ENCODE data around the gene PRKCA. TPM values are rescaled to one million over a fixed set of nuclear protein-coding genes. Genes with fewer than 3 reads are reported as not detected.

Gene PRKCA
- total RNA-seq, 1 experiment from 2014 or later = 29.6 TPM

GRCh38 chr17:66684261-66684660 lies 381.8 kb downstream of the PRKCA start:
- no peak overlapping the region for H3K4me3 ChIP-seq (ENCODE audit: low read depth, low read length)
- no peaks in the 10 kb centered on the region for H3K9me3 ChIP-seq
- H3K4me1 ChIP-seq = peaks cover 17% of the 10 kb centered on the region
- no peak overlapping the region for H3K27ac Mint-ChIP-seq (ENCODE audit: unreplicated experiment)
- H3K36me3 ChIP-seq (ENCODE audit: control insufficient read depth, insufficient read depth, low read length) = peaks cover 2% of the 10 kb centered on the region
- DNase-seq = no peak
- no peak for TF ChIP-seq CTCF (IDR thresholded peaks at IDR 0.05; ENCODE audit: insufficient read depth in 1 of 2, low read depth in 1 of 2, low read length in 1 of 2, severe bottlenecking in 1 of 2, unreplicated experiment in 1 of 2)
- CTCF ChIA-PET = no interaction called here
- intact Hi-C loops (cut with micrococcal nuclease; ENCODE audit: unreplicated experiment) = no loop called here
- H3K4me3 Mint-ChIP-seq (ENCODE audit: unreplicated experiment) = no peak overlapping the region
- H3K4me1 Mint-ChIP-seq (ENCODE audit: low read depth, unreplicated experiment) = peaks cover 7% of the 10 kb centered on the region
- no peaks in the 10 kb centered on the region for H3K27me3 Mint-ChIP-seq (ENCODE audit: insufficient read depth, unreplicated experiment)
- peaks cover 5% of the 10 kb centered on the region for H3K36me3 Mint-ChIP-seq (ENCODE audit: insufficient read depth, unreplicated experiment)
- H3K9me3 Mint-ChIP-seq (ENCODE audit: unreplicated experiment) = no peaks in the 10 kb centered on the region
- POLR2A ChIA-PET = no interaction called here
- no TSS peak for BruUV-seq (replicated peaks)
- H3K27me3 ChIP-seq (replicated peaks; ENCODE audit: control insufficient read depth, insufficient read depth, low read length) = no peaks in the 10 kb centered on the region

- BruUV-seq (replicated peaks) = no TSS peak
- peaks cover 2% of the 10 kb centered on the region for H3K36me3 ChIP-seq (ENCODE audit: control insufficient read depth, insufficient read depth, low read length)
- H3K4me1 ChIP-seq = peaks cover 17% of the 10 kb centered on the region
- H3K36me3 Mint-ChIP-seq (ENCODE audit: insufficient read depth, unreplicated experiment) = peaks cover under 1% of the 10 kb centered on the region
- intact Hi-C loops (cut with micrococcal nuclease; ENCODE audit: unreplicated experiment) = no loop called here
- H3K9me3 ChIP-seq = no peaks in the 10 kb centered on the region
- POLR2A ChIA-PET = no interaction called here
- no peaks in the 10 kb centered on the region for H3K27me3 ChIP-seq (replicated peaks; ENCODE audit: control insufficient read depth, insufficient read depth, low read length)
- TF ChIP-seq CTCF (IDR thresholded peaks at IDR 0.05; ENCODE audit: insufficient read depth in 1 of 2, low read depth in 1 of 2, low read length in 1 of 2, severe bottlenecking in 1 of 2, unreplicated experiment in 1 of 2) = no peak
- no peak overlapping the region for H3K27ac Mint-ChIP-seq (ENCODE audit: unreplicated experiment)
- H3K4me3 ChIP-seq (ENCODE audit: low read depth, low read length) = no peak overlapping the region
- H3K9me3 Mint-ChIP-seq (ENCODE audit: unreplicated experiment) = no peaks in the 10 kb centered on the region
- CTCF ChIA-PET = no interaction called here
- no peak overlapping the region for H3K4me3 Mint-ChIP-seq (ENCODE audit: unreplicated experiment)
- no peak for DNase-seq
- H3K27me3 Mint-ChIP-seq (ENCODE audit: insufficient read depth, unreplicated experiment) = no peaks in the 10 kb centered on the region
- H3K4me1 Mint-ChIP-seq (ENCODE audit: low read depth, unreplicated experiment) = peaks cover 12% of the 10 kb centered on the region
Observed at GRCh38 chr17:66684731-66685130, 382.3 kb downstream of the PRKCA start.

- no peak overlapping the region for H3K4me3 Mint-ChIP-seq (ENCODE audit: unreplicated experiment)
- no TSS peak for BruUV-seq (replicated peaks)
- no peaks in the 10 kb centered on the region for H3K27me3 Mint-ChIP-seq (ENCODE audit: insufficient read depth, unreplicated experiment)
- H3K27ac Mint-ChIP-seq (ENCODE audit: unreplicated experiment) = no peak overlapping the region
- ChIA-PET CTCF (no interaction called here), POLR2A (no interaction called here)
- no peaks in the 10 kb centered on the region for H3K9me3 Mint-ChIP-seq (ENCODE audit: unreplicated experiment)
- DNase-seq = no peak
- no peaks in the 10 kb centered on the region for H3K36me3 Mint-ChIP-seq (ENCODE audit: insufficient read depth, unreplicated experiment)
- no peak for TF ChIP-seq CTCF (IDR thresholded peaks at IDR 0.05; ENCODE audit: insufficient read depth in 1 of 2, low read depth in 1 of 2, low read length in 1 of 2, severe bottlenecking in 1 of 2, unreplicated experiment in 1 of 2)
- peaks cover 17% of the 10 kb centered on the region for H3K4me1 ChIP-seq
- H3K27me3 ChIP-seq (replicated peaks; ENCODE audit: control insufficient read depth, insufficient read depth, low read length) = no peaks in the 10 kb centered on the region
- H3K4me1 Mint-ChIP-seq (ENCODE audit: low read depth, unreplicated experiment) = peaks cover 13% of the 10 kb centered on the region
- H3K36me3 ChIP-seq (ENCODE audit: control insufficient read depth, insufficient read depth, low read length) = peaks cover 2% of the 10 kb centered on the region
- H3K4me3 ChIP-seq (ENCODE audit: low read depth, low read length) = no peak overlapping the region
- intact Hi-C loops (cut with micrococcal nuclease; ENCODE audit: unreplicated experiment) = no loop called here
- no peaks in the 10 kb centered on the region for H3K9me3 ChIP-seq
Observed at GRCh38 chr17:66686601-66687000, 384.2 kb downstream of the PRKCA start.

All from Caco-2 (cell line).